ENCODE measurements around the gene OR51A7. TPM values are rescaled to one million over a fixed set of nuclear protein-coding genes. Genes with fewer than 3 reads are reported as not detected.
"Not testable (repeated sequence)": the region's sequence is repeated elsewhere in the genome, so short reads cannot be mapped to it uniquely, and the experiment has no call there.

The OR51A7 gene
- polyA plus RNA-seq, 4 donors, result not detected

- DNase-seq (ENCODE audit: low read depth in 4 of 4, low spot score in 3 of 4), result no peak
Measured at GRCh38 chr11:4947505-4947904, 43.9 kb downstream of the OR51A7 start, which contains the start of gene OR51A4. TSS of gene OR51A4 (minus strand) at chr11:4947605. CDS start at chr11:4947100, 505 bp downstream.

- DNase-seq (ENCODE audit: low read depth in 4 of 4, low spot score in 3 of 4), result not testable (repeated sequence)
Measured at GRCh38 chr11:4955613-4956012, 52.0 kb downstream of the OR51A7 start, which contains the start of gene OR51A2. TSS of gene OR51A2 (minus strand) at chr11:4955713. CDS start at chr11:4955713, 0 bp downstream.

GRCh38 chr11:4957396-4957795 lies 53.8 kb downstream of the OR51A7 start:
- DNase-seq (ENCODE audit: low read depth in 4 of 4, low spot score in 3 of 4), result no peak

Other genes starting within 250 kb of the OR51A7 start
- under 1 TPM; 0.64 to 1.00 (median 0.72) TPM for gene OR51E2, start 205.9 kb upstream of the OR51A7 start, polyA plus RNA-seq (ENCODE audit: insufficient read length in 4 of 4)
- gene MMP26, start 199.0 kb upstream of the OR51A7 start, polyA plus RNA-seq (ENCODE audit: insufficient read length in 4 of 4), result under 1 TPM; 0.19 to 0.74 (median 0.25) TPM
- gene OR51F1, start 133.8 kb upstream of the OR51A7 start, polyA plus RNA-seq (ENCODE audit: insufficient read length in 4 of 4), result not detected
- not detected for gene OR52R1, start 99.4 kb upstream of the OR51A7 start, polyA plus RNA-seq (ENCODE audit: insufficient read length in 4 of 4)
- gene OR51F2, start 82.5 kb upstream of the OR51A7 start, polyA plus RNA-seq (ENCODE audit: insufficient read length in 4 of 4), result not detected
- gene OR51S1, start 54.6 kb upstream of the OR51A7 start, polyA plus RNA-seq (ENCODE audit: insufficient read length in 4 of 4), result not detected
- gene OR51T1, start 21.9 kb upstream of the OR51A7 start, polyA plus RNA-seq (ENCODE audit: insufficient read length in 4 of 4), result not detected
- gene OR51G2, start 15.6 kb downstream of the OR51A7 start, polyA plus RNA-seq (ENCODE audit: insufficient read length in 4 of 4), result not detected
- not detected for gene OR51G1, start 20.6 kb downstream of the OR51A7 start, polyA plus RNA-seq (ENCODE audit: insufficient read length in 4 of 4)
- gene OR51A4, start 43.8 kb downstream of the OR51A7 start, polyA plus RNA-seq (ENCODE audit: insufficient read length in 4 of 4), result not detected
- not detected for gene OR51A2, start 51.9 kb downstream of the OR51A7 start, polyA plus RNA-seq (ENCODE audit: insufficient read length in 4 of 4)
- gene OR51L1, start 91.1 kb downstream of the OR51A7 start, polyA plus RNA-seq (ENCODE audit: insufficient read length in 4 of 4), result under 1 TPM in 1 of 4 donors, not detected in 3; 0.03 TPM
- gene OR52J3, start 142.7 kb downstream of the OR51A7 start, polyA plus RNA-seq (ENCODE audit: insufficient read length in 4 of 4), result not detected
- gene OR52E2, start 155.8 kb downstream of the OR51A7 start, polyA plus RNA-seq (ENCODE audit: insufficient read length in 4 of 4), result not detected
- gene OR52E1, start 165.8 kb downstream of the OR51A7 start, polyA plus RNA-seq (ENCODE audit: insufficient read length in 4 of 4), result not detected
- gene OR52A5, start 234.6 kb downstream of the OR51A7 start, polyA plus RNA-seq (ENCODE audit: insufficient read length in 4 of 4), result not detected

All from right renal pelvis (tissue), 4 donors.